Tibial nerve (tissue), 3 donors: ENCODE measurements around the gene L1CAM.

Experiments
- POLR2A ChIP-seq, 2 donors: fragments of 450-650 bp; IDR thresholded peaks; one replicate each; pipeline ENCODE4 v1.6.1; 2017; ENCODE audit warnings: antibody characterized with exemption in 2 of 2, mild to moderate bottlenecking in 2 of 2, moderate library complexity in 2 of 2
- TF ChIP-seq, protein P1 (sequence below), 5 experiments: fragments of 200-600 bp in 3 of 5; fragments of 450-650 bp in 2 of 5; sonication (generic) in 3 of 5; IDR thresholded peaks; one replicate each; pipeline ENCODE4 v1.5.1; 2016 to 2019; ENCODE audit warnings: antibody characterized with exemption in 5 of 5, mild to moderate bottlenecking in 3 of 5, moderate library complexity in 2 of 5

- TF ChIP-seq, protein P1, sequence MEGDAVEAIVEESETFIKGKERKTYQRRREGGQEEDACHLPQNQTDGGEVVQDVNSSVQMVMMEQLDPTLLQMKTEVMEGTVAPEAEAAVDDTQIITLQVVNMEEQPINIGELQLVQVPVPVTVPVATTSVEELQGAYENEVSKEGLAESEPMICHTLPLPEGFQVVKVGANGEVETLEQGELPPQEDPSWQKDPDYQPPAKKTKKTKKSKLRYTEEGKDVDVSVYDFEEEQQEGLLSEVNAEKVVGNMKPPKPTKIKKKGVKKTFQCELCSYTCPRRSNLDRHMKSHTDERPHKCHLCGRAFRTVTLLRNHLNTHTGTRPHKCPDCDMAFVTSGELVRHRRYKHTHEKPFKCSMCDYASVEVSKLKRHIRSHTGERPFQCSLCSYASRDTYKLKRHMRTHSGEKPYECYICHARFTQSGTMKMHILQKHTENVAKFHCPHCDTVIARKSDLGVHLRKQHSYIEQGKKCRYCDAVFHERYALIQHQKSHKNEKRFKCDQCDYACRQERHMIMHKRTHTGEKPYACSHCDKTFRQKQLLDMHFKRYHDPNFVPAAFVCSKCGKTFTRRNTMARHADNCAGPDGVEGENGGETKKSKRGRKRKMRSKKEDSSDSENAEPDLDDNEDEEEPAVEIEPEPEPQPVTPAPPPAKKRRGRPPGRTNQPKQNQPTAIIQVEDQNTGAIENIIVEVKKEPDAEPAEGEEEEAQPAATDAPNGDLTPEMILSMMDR (IDR thresholded peaks at IDR 0.05), result no peak
- TF ChIP-seq POLR2A (IDR thresholded peaks at IDR 0.05), result no peak
Observed at GRCh38 chrX:153820601-153821000, 65.4 kb downstream of the L1CAM start.
